ENCODE measurements around the gene EDEM2.
"Not testable (repeated sequence)": the region's sequence is repeated elsewhere in the genome, so short reads cannot be mapped to it uniquely, and the experiment has no call there.

The EDEM2 gene, protein sequence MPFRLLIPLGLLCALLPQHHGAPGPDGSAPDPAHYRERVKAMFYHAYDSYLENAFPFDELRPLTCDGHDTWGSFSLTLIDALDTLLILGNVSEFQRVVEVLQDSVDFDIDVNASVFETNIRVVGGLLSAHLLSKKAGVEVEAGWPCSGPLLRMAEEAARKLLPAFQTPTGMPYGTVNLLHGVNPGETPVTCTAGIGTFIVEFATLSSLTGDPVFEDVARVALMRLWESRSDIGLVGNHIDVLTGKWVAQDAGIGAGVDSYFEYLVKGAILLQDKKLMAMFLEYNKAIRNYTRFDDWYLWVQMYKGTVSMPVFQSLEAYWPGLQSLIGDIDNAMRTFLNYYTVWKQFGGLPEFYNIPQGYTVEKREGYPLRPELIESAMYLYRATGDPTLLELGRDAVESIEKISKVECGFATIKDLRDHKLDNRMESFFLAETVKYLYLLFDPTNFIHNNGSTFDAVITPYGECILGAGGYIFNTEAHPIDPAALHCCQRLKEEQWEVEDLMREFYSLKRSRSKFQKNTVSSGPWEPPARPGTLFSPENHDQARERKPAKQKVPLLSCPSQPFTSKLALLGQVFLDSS

DNA sequence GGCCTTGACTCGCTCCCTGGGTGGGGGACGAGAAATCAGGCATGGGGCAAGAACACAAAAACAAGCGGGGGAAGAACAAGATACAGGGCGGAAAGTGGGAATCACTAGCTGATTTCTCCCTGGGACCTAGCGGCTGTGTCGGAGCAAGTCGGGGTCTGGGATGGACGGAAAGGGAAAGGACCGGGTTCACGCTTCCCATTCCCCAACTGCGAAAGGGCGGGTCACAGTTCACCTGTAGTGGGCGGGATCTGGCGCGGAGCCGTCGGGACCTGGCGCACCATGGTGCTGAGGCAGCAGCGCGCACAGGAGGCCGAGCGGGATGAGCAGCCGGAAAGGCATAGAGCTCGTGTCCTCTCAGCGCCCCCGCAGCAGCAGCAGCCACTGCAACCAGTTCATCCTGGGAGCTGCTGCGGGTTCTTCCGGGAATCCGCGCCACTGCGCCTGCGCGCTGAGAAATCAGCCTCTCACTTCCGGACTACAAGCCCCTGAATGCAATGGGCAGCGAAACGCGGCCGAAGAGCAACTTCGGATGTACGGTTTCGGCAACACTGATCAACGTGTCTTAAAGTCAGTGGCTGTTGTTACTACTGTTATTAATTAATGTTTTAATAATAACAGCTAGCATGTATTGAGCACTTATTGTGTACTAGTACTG is at the start of gene EDEM2:
TSS of gene EDEM2 (minus strand) at position 417 of the 655 bp plus-strand sequence. CDS start at position 339, 78 bp downstream.
- DNase-seq (ENCODE audit: low spot score) = peak; percentile 95

DNA sequence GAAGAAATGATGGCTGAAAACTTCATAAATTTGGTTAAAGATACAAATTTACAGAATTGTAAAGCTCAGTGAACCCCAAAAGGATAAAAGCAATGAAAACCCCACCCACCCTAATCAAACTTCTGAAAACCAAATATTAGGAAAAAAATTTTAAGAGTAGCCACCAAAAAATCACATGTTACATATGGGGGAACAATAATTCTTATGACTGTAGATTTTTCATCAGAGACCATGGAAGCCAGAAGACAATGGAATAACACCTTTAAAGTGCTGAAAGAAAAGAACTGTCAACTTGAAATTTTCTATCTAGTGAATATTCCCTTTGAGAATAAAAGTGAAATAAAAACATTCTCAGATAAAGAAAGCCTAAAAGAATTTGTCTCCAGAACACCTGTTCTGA is 49.2 kb upstream of the EDEM2 start:
- DNase-seq (ENCODE audit: low spot score) = no peak

- not testable (repeated sequence) for DNase-seq (ENCODE audit: low spot score)
These were observed 46.1 kb upstream of the EDEM2 start for GRCh38 chr20:35193031-35193791.

DNA sequence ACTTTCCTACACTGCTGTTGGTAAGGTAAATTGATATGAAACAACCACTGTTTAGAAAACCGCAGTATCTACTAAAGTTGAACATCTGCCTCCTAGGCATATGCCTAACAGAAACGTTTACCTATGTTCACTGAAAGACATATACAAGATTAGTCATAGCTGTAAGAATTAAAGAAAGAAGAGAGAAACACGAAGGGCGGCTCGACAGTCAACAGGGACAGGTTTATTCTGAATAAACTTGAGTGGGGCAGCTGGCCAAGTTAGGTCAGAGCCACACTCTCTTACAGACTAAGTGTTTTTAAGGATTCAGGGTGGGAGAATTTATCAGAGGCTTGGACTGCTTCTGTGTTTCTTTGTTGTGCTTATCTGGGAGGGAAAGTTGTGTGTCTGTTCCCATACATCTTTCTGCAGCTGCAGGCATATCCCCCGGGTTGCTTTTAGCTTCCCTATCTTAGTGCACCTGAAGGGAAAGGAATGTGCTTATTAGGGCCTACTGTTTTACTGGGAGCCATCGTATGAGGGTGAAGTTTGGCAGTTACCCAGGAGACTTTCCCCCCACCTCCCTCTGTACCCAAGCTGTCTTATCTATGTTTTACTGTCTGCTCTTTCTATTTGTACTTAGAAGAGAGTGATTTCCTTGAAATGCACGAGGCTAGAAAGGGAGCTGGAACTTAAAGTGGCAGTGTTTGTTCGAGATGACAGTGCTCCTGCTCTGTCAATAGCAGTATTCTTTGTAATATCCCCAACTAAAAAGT is 45.2 kb upstream of the EDEM2 start:
- DNase-seq (ENCODE audit: low spot score) = no peak

DNA sequence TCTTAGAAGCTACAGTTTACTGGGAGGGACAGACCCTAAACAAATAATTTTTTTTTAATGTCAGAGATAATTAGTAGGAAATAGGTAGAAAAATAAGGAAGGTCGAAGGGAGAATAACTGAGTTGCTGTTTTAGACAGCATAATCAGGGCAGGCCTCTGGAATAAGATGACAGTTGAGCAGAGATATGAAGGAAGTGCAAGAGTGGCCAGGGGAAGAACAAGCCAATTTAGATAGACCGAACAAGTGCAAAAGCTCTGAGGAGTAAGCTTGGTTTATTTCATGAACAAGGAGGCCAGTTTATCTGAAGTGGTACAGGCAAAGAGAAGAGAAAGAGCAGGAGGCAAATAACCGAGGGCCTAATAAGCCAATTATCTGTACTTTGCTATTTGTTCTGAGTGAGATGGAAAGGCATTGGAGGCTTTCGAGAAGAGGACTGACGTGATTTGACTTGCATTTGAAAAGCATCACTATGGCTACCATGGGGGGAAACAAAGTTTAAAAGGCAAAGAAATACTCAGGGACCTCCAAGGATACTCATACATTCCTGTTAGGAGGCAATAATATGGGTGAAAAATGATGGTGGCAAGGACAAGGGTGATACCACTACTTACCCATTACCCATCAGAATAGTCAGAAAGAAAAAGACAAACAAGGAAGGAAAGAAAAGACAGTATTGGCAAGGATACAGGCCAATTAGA is 44.4 kb upstream of the EDEM2 start:
- DNase-seq (ENCODE audit: low spot score) = no peak

DNA sequence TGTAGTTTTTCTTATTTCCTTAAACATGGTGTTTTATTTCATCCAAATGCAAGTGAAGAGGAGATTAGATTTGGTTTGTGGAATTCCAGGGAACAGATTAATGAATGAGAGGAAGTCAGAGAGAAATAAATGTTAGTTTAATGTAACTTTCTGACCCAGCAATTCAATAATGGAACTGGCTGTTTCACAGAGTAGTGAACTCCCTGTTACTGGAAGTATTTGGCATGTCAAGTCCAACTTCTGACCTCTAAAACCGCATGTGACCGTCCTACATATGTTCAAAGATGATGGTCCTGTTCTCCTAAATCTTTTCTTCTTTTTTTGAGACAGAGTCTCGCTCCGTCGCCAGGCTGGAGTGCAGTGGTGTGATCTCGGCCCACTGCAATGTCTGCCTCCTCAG is 43.4 kb upstream of the EDEM2 start:
- DNase-seq (ENCODE audit: low spot score) = no peak

- not testable (repeated sequence) for DNase-seq (ENCODE audit: low spot score)
These were observed 42.1 kb upstream of the EDEM2 start for GRCh38 chr20:35189223-35189622.

DNA sequence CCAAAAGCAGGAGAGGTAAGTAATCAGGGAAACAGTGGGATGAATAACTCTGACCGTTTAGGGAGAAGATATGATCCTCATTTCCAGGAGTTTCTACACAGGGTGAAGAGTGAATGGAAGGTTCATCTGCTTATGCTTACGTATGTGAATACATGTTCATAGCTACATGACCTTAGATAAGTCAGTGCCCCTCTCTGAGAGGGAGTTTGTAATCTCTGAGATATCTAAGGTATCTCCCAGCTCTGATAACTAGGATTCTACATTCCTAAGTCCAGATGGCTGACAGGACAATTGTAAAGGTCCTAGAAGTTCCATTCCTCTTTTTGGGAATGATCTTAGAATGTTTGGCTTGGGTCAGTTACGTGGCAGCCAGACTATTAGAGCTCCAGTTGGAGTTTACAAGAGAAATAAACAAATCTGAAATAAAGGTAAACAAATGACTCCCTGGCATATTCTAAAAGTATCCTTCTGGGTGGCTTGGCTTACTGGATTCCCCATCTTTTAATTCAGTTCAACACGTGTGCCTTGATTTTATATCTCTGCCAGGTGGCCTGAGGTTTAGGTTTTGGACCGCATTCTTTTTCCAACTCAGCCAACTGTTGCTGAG is 40.6 kb upstream of the EDEM2 start:
- DNase-seq (ENCODE audit: low spot score) = no peak

- DNase-seq (ENCODE audit: low spot score) = not testable (repeated sequence)
These were observed 39.7 kb upstream of the EDEM2 start for GRCh38 chr20:35186691-35187289.

- DNase-seq (ENCODE audit: low spot score) = no peak
These were observed 34.6 kb upstream of the EDEM2 start for GRCh38 chr20:35181731-35182130.

GRCh38 chr20:35180266-35180665 is 33.1 kb upstream of the EDEM2 start:
- no peak for DNase-seq (ENCODE audit: low spot score)

DNA sequence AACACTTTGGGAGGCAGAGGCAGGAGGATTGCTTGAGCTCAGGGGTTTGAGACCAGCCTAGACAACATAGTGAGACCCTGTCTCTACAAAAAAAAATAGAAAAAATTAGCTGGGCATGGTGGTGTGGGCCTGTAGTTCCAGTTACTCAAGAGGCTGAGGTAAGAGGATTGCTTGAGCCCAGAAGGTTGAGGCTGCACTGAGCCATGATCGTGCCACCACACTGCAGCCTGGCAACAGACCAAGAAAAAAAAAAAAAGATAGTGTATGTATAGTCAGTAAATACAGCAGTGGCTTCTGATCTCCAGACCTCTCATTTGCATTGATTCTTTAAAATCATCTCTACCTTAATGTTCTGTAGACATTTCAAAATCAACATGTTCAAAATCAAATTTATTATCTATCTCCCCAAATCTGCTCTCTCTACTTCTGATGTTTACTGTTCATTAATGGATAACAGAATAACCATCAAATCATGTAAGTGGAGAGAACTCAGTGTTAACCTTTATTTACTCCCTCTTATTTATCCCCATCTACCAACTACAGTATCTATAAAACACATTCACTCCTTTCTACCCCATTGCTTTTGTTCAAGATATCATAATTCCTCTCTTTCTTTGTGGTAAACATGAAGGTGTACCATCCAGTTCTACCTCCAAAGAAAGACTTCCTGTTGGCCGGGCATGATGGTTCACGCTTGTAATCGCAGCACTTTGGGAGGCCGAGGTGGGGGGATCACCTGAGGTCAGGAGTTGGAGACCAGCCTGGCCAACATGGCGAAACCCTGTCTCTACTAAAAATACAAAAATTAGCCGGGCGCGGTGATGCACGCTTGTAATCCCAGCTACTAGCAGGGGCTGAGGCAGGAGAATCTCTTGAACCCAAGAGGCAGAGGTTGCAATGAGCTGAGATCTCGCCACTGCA is 32.4 kb upstream of the EDEM2 start:
- DNase-seq (ENCODE audit: low spot score) = no peak

DNA sequence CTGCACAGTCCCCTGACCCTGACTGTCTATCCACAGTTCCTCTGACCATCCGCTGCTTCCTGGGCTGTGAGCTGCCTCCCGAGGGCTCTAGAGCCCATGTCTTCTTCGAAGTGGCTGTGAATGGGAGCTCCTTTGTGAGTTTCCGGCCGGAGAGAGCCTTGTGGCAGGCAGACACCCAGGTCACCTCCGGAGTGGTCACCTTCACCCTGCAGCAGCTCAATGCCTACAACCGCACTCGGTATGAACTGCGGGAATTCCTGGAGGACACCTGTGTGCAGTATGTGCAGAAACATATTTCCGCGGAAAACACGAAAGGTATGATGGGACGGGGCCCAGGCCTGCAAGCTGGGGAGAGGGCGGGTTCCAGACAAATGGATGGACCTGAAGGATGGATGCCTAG is 29.0 kb upstream of the EDEM2 start:
- no peak for DNase-seq (ENCODE audit: low spot score)

GRCh38 chr20:35174458-35175216 is 27.5 kb upstream of the EDEM2 start:
- DNase-seq (ENCODE audit: low spot score) = no peak

- DNase-seq (ENCODE audit: low spot score) = no peak
These were observed 26.5 kb upstream of the EDEM2 start for GRCh38 chr20:35173576-35174192.

- DNase-seq (ENCODE audit: low spot score) = no peak
These were observed 25.3 kb upstream of the EDEM2 start for GRCh38 chr20:35172434-35172806.

DNA sequence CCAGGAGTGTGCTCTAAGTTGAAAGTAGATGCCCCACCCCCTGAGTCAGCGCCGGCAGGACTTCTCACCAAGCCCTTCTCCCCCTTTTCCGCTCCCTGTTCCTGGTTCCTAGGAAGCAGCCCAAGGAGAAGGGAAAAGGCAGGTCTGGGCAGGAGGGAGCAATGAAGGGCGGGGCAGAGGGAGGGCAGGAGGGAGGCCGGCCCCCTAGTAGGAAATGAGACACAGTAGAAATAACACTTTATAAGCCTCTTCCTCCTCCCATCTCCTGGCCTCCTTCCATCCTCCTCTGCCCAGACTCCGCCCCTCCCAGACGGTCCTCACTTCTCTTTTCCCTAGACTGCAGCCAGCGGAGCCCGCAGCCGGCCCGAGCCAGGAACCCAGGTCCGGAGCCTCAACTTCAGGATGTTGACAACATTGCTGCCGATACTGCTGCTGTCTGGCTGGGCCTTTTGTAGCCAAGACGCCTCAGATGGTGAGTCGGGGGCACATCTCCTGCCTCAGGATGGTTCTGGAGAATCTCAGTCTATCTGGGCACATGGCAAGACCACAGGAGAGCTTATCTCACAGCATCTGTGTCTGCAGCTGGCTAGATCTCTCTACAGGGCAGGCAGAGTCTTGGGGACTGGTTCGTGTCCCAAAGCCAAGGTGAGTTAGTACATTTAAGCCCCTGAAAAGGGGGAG is 24.8 kb upstream of the EDEM2 start, which contains the start of gene PROCR:
TSS of gene PROCR (plus strand) at position 320 of the 681 bp plus-strand sequence. CDS start at position 403, 83 bp downstream.
- DNase-seq (ENCODE audit: low spot score) = no peak

Measured in CD4-positive, alpha-beta T cell treated with Interleukin-2 at 100 ng/mL for 4 hours (primary cell).